C4-2B (cell line): ENCODE data around the gene C17orf58.
"Not testable (repeated sequence)": the region's sequence is repeated elsewhere in the genome, so short reads cannot be mapped to it uniquely, and the experiment has no call there.

Experiments
- H3K27ac ChIP-seq: fragments of 450-650 bp; 2 replicates; pipeline ENCODE4 v1.5.1; 2017
- CTCF ChIP-seq: fragments of 450-650 bp; conservative IDR thresholded peaks from 2 replicates; pipeline ENCODE4 v1.5.1; 2017; ENCODE audit warnings: mild to moderate bottlenecking
- ZFX ChIP-seq: fragments of 450-650 bp; IDR thresholded peaks from 2 replicates; pipeline ENCODE4 v1.6.1; 2017

The C17orf58 gene

GRCh38 chr17:67983383-67983688, 12.9 kb downstream of the C17orf58 start:
- TF ChIP-seq CTCF (no peak), ZFX (no peak)
- no peak overlapping the region for H3K27ac ChIP-seq

GRCh38 chr17:67982686-67983382, 13.4 kb downstream of the C17orf58 start:
- H3K27ac ChIP-seq: no peak overlapping the region
- TF ChIP-seq CTCF (no peak), ZFX (no peak)

- no peak for TF ChIP-seq ZFX
- no peak for TF ChIP-seq CTCF
- no peak overlapping the region for H3K27ac ChIP-seq
Observed at GRCh38 chr17:67982034-67982640, 14.1 kb downstream of the C17orf58 start.

GRCh38 chr17:67980883-67981282, 15.4 kb downstream of the C17orf58 start:
- H3K27ac ChIP-seq: not testable (repeated sequence)

- H3K27ac ChIP-seq: no peak overlapping the region
- no peak for TF ChIP-seq ZFX
- no peak for TF ChIP-seq CTCF
Observed at GRCh38 chr17:67980456-67980855, 15.8 kb downstream of the C17orf58 start.

- H3K27ac ChIP-seq: not testable (repeated sequence)
Observed at GRCh38 chr17:67976306-67976705, 20.0 kb downstream of the C17orf58 start.

GRCh38 chr17:67974598-67975066, 21.6 kb downstream of the C17orf58 start:
- TF ChIP-seq CTCF (no peak), ZFX (no peak)
- no peak overlapping the region for H3K27ac ChIP-seq

GRCh38 chr17:67974185-67974584, 22.1 kb downstream of the C17orf58 start:
- no peak for TF ChIP-seq ZFX
- no peak for TF ChIP-seq CTCF
- no peak overlapping the region for H3K27ac ChIP-seq
